Breast epithelium (tissue), 3 donors: ENCODE measurements around the gene CDRT15L2.
"Not testable (repeated sequence)": the region's sequence is repeated elsewhere in the genome, so short reads cannot be mapped to it uniquely, and the experiment has no call there.

Experiments
- CTCF ChIP-seq, 3 donors: fragments of 450-650 bp; IDR thresholded peaks; one replicate each; pipeline ENCODE4 v1.5.1; 2016 to 2017; ENCODE audit warnings: antibody characterized with exemption in 3 of 3, mild to moderate bottlenecking in 3 of 3, moderate library complexity in 3 of 3
- POLR2AphosphoS5 ChIP-seq, 3 donors: sonication (generic); formaldehyde crosslinking; IDR thresholded peaks; one replicate each; pipeline ENCODE4 v1.6.1; 2017; ENCODE audit warnings: antibody characterized with exemption in 3 of 3

GRCh38 chr17:20552920-20553319 lies 26.6 kb upstream of the CDRT15L2 start:
- TF ChIP-seq CTCF, POLR2AphosphoS5 (IDR thresholded peaks at IDR 0.05): not testable (repeated sequence)
